ENCODE results near the gene MYOD1. TPM values are rescaled to one million over a fixed set of nuclear protein-coding genes. Genes with fewer than 3 reads are reported as not detected.

MYOD1 gene
- total RNA-seq, 1 donor from 2014 or later: not detected

GRCh38 chr11:17735818-17736578 is 16.6 kb downstream of the MYOD1 start:
- H3K27me3 Mint-ChIP-seq (ENCODE audit: unreplicated experiment): peaks cover 22% of the 10 kb centered on the region
- no peaks in the 10 kb centered on the region for H3K9me3 Mint-ChIP-seq (ENCODE audit: unreplicated experiment)
- H3K4me1 Mint-ChIP-seq (ENCODE audit: unreplicated experiment): peaks cover 3% of the 10 kb centered on the region

DNA sequence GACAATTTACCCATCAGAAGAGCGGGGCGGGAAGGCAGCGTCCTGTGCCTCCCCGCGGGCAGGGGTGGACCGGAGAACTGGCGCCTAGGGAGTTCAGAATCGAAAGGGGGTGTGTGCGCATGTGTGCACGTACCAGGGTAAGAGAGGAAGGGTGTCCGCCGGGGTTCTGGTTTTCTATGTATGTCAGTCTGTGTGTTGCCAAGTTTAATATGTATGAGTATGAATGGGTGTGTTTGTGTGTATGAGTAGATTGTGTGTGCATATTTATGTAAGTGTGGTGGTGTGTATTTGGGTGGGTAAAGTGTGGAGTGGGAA is 17.2 kb downstream of the MYOD1 start:
- TF ChIP-seq CTCF (IDR thresholded peaks at IDR 0.05; ENCODE audit: unreplicated experiment): no peak
- H3K27me3 Mint-ChIP-seq (ENCODE audit: unreplicated experiment): peaks cover 24% of the 10 kb centered on the region
- DNase-seq (ENCODE audit: low spot score): no peak
- H3K9me3 Mint-ChIP-seq (ENCODE audit: unreplicated experiment): no peaks in the 10 kb centered on the region
- peaks cover 3% of the 10 kb centered on the region for H3K4me1 Mint-ChIP-seq (ENCODE audit: unreplicated experiment)
- peak overlapping the region; percentile 30 for H3K27ac Mint-ChIP-seq (ENCODE audit: unreplicated experiment)
- peaks cover 4% of the 10 kb centered on the region for H3K36me3 Mint-ChIP-seq (ENCODE audit: low read depth, unreplicated experiment)
- peak overlapping the region; percentile 42 for H3K4me3 Mint-ChIP-seq (ENCODE audit: unreplicated experiment)

More at GRCh38 chr11:17735818-17736578, 16.6 kb downstream of the MYOD1 start:
- no peak for DNase-seq (ENCODE audit: low spot score)
- no peak overlapping the region for H3K27ac Mint-ChIP-seq (ENCODE audit: unreplicated experiment)
- peak; percentile 74 for TF ChIP-seq CTCF (IDR thresholded peaks at IDR 0.05; ENCODE audit: unreplicated experiment)
- H3K4me3 Mint-ChIP-seq (ENCODE audit: unreplicated experiment): no peak overlapping the region
- H3K36me3 Mint-ChIP-seq (ENCODE audit: low read depth, unreplicated experiment): peaks cover 4% of the 10 kb centered on the region

DNA sequence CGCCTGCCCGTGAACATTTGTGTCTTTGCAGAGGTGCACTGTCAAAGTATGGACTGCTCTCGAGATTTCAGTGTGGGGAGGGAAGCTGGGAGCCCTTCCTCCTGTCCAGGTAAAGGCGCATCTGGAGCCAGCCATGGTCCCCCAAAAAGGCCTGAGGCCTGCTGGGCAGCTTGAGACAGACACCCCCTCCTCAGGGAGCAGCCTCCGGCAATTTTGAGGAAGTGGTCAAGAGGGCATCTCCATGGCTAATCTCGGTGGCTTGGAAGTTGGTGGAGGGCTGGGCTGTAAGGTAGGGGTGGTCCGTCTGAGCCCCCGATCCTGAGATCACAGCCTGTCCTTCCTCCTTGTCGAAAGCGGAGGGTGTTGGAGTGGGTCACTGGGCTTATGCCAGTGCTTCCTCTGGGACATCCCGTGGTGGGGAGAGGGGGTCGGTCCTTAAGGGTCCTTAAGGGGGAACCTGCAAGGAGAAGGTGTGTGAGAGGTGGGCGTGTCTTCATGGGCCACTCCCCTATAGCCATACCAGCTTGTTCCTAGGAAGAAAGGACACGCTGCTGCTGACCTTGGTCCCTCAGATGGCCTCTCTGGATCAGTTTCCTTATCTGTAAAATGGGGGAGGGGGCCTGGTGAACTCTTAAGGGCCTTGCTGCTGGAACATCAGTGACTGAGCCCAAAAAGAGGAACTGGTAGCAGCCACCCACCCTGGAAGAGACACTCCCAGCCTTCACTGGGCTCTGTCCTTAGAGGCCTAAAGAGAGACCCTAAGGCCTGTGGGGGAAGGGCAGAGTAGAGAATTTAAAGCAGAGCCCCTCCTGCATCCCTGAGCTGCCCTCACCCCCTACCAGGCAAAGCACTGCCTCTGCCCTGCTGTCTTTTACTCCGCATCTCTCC is 17.8 kb downstream of the MYOD1 start:
- TF ChIP-seq CTCF (IDR thresholded peaks at IDR 0.05; ENCODE audit: unreplicated experiment): no peak
- Mint-ChIP-seq H3K9me3 (ENCODE audit: unreplicated experiment) (no peaks in the 10 kb centered on the region), H3K4me3 (ENCODE audit: unreplicated experiment) (peak overlapping the region; percentile 42), H3K27me3 (ENCODE audit: unreplicated experiment) (peaks cover 23% of the 10 kb centered on the region), H3K27ac (ENCODE audit: unreplicated experiment) (peak overlapping the region; percentile 30), H3K4me1 (ENCODE audit: unreplicated experiment) (peaks cover 3% of the 10 kb centered on the region), H3K36me3 (ENCODE audit: low read depth, unreplicated experiment) (peaks cover 4% of the 10 kb centered on the region)
- no peak for DNase-seq (ENCODE audit: low spot score)

GRCh38 chr11:17738151-17738973 is 19.0 kb downstream of the MYOD1 start:
- peaks cover 18% of the 10 kb centered on the region for H3K27me3 Mint-ChIP-seq (ENCODE audit: unreplicated experiment)
- no peak for TF ChIP-seq CTCF (IDR thresholded peaks at IDR 0.05; ENCODE audit: unreplicated experiment)
- peaks cover 3% of the 10 kb centered on the region for H3K4me1 Mint-ChIP-seq (ENCODE audit: unreplicated experiment)
- H3K9me3 Mint-ChIP-seq (ENCODE audit: unreplicated experiment): no peaks in the 10 kb centered on the region
- H3K36me3 Mint-ChIP-seq (ENCODE audit: low read depth, unreplicated experiment): peaks cover 4% of the 10 kb centered on the region
- DNase-seq (ENCODE audit: low spot score): no peak
- no peak overlapping the region for H3K27ac Mint-ChIP-seq (ENCODE audit: unreplicated experiment)
- H3K4me3 Mint-ChIP-seq (ENCODE audit: unreplicated experiment): no peak overlapping the region

Data from endothelial cell (in vitro differentiated cells).